ENCODE data around the gene SLC9B1. TPM values are rescaled to one million over a fixed set of nuclear protein-coding genes. Genes with fewer than 3 reads are reported as not detected.
"Not testable (repeated sequence)": the region's sequence is repeated elsewhere in the genome, so short reads cannot be mapped to it uniquely, and the experiment has no call there.

Gene SLC9B1
- total and polyA plus RNA-seq, 2 experiments from 2014 or later = 0.51 TPM; not detected in 1

DNA sequence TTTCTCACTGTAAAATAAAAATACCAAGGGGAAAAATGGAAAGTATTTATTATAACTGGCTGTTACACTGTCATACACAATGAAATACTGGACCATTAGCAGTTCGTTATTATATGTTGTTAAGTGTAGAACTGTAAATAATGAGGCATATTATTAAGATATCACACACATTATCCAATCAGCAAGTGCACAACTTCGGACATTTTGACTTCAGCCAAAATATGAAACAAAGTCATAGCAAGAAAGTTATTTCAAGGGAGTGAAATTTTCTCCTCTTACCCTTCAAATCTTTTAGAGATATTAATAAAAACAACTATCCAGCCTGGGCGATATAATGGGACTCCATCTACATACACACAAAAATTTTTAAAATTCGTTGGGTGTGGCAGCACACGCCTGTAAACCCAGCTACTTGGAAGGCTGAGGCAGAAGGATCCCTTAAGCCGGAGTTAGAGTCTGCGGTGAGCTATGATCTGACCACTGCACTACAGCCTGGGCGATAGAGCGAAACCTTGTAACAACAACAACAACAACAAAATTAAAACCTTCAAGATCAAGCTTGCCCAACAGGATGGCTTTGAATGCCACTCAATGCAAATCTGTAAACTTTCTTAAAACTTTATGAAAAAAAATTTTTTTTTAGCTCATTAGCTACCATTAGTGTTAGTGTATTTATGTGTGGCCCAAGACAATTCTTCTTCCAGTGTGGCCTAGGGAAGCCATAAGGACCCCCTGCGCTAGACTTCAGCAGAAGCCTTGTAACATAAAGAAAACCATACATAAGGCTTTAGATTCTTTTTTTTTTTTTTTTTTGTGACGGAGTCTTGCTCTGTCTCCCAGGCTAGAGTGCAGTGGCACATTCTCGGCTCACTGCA, 152.0 kb downstream of the SLC9B1 start:
- peak overlapping the region; percentile 95 for H3K9ac ChIP-seq
- H3F3A ChIP-seq (ENCODE audit: insufficient read depth) = 0 out of 2 replicates have a peak, but pooled peaks cover 13% of the 10 kb centered on the region
- peaks cover 81% of the 10 kb centered on the region for H3K79me2 ChIP-seq (ENCODE audit: insufficient read depth)
- WGBS, 2 experiments (ENCODE audit: low coverage in 1 of 2, low lambda C conversion rate in 2 of 2, missing lambda C conversion rate in 2 of 2) = 77% methylated on average over 12 of the region's 12 CpGs
- peak overlapping the region; percentile 92 for H3K4me3 ChIP-seq
- H3K9me3 ChIP-seq (ENCODE audit: low read depth) = no peaks in the 10 kb centered on the region
- in situ Hi-C loops (cut with MboI) = no loop called here
- H3K27ac ChIP-seq = peak overlapping the region; percentile 97
- H2AFZ ChIP-seq = peak overlapping the region; percentile 90
- TF ChIP-seq EZH2 (IDR thresholded peaks at IDR 0.05; ENCODE audit: insufficient read depth, poor library complexity, severe bottlenecking) (no peak), EZH2phosphoT487 (IDR thresholded peaks at IDR 0.05; ENCODE audit: insufficient read depth, low read depth) (no peak)
- no peaks in the 10 kb centered on the region for H3K36me3 ChIP-seq (ENCODE audit: low read depth)
- H3K4me2 ChIP-seq (ENCODE audit: unreplicated experiment) = peak overlapping the region; percentile 82
- no peaks in the 10 kb centered on the region for H3K9me2 ChIP-seq (ENCODE audit: insufficient read depth)
- no peak for DNase-seq
- no peaks in the 10 kb centered on the region for H4K20me1 ChIP-seq (ENCODE audit: insufficient read depth)
- peaks cover 17% of the 10 kb centered on the region for H3K4me1 ChIP-seq (ENCODE audit: insufficient read depth)
- H3K27me3 ChIP-seq (replicated peaks; ENCODE audit: insufficient read depth) = no peaks in the 10 kb centered on the region

DNA sequence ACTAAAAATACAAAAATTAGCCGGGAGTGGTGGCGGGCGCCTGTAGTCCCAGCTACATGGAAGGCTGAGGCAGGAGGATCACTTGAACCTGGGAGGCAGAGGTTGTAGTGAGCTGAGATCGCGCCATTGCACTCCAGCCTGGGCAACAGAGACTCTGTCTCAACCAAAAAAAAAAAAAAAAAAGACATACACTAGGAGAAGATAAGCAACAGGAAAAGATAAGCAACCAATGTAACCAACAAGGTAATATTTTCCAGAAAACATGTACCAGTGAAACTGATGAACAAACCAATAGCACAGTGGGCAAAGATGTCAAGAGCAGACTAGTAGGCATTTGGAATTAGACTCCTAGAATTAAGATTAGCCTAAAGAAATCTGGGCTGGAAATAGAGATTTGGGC, 154.2 kb downstream of the SLC9B1 start:
- H3K4me2 ChIP-seq (ENCODE audit: unreplicated experiment); H2AFZ ChIP-seq; H3K4me3 ChIP-seq; H3K27ac ChIP-seq; H4K20me1 ChIP-seq (ENCODE audit: insufficient read depth); in situ Hi-C loops (cut with MboI); H3K36me3 ChIP-seq (ENCODE audit: low read depth); H3K9ac ChIP-seq; H3K27me3 ChIP-seq (replicated peaks; ENCODE audit: insufficient read depth); H3K9me2 ChIP-seq (ENCODE audit: insufficient read depth); H3K4me1 ChIP-seq (ENCODE audit: insufficient read depth); DNase-seq; H3K9me3 ChIP-seq (ENCODE audit: low read depth): not testable (repeated sequence)
- Histone ChIP-seq H3F3A (ENCODE audit: insufficient read depth) (0 out of 2 replicates have a peak, but pooled peaks cover 13% of the 10 kb centered on the region), H3K79me2 (ENCODE audit: insufficient read depth) (peaks cover 60% of the 10 kb centered on the region)
- WGBS, 2 experiments (ENCODE audit: low coverage in 1 of 2, low lambda C conversion rate in 2 of 2, missing lambda C conversion rate in 2 of 2) = 96 to 98% methylated on average over 5 of the region's 5 CpGs

DNA sequence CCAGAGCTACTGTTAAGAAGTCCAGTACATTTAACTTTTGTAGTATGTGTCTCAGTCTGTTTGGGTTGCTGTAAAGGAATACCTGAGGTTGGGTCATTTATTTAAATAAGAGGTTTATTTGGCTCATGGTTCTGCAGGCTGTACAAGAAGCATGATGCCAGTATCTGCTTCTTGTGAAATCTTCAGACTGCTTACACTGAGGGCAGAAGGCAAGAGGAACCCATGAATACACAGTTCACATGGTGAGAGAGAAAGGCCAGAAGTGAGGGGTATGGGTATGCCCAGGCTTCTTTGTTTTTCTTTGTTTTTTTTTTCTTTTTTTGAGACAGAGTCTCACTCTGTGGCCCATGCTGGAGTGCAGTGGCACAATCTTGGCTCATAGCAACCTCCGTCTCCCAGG, 156.8 kb downstream of the SLC9B1 start:
- in situ Hi-C loops (cut with MboI) = no loop called here
- H3K9ac ChIP-seq = no peak overlapping the region
- DNase-seq = no peak
- H3K9me3 ChIP-seq (ENCODE audit: low read depth) = no peaks in the 10 kb centered on the region
- H2AFZ ChIP-seq = no peak overlapping the region
- H3K4me3 ChIP-seq = no peak overlapping the region
- H3K27ac ChIP-seq = no peak overlapping the region
- no peaks in the 10 kb centered on the region for H3K4me1 ChIP-seq (ENCODE audit: insufficient read depth)
- TF ChIP-seq EZH2phosphoT487 (IDR thresholded peaks at IDR 0.05; ENCODE audit: insufficient read depth, low read depth) (no peak), EZH2 (IDR thresholded peaks at IDR 0.05; ENCODE audit: insufficient read depth, poor library complexity, severe bottlenecking) (no peak)
- 0 out of 2 replicates have a peak, but pooled peaks cover 7% of the 10 kb centered on the region for H3F3A ChIP-seq (ENCODE audit: insufficient read depth)
- 90 to 100% methylated on average over 1 of the region's 1 CpG for WGBS, 2 experiments (ENCODE audit: low coverage in 1 of 2, low lambda C conversion rate in 2 of 2, missing lambda C conversion rate in 2 of 2)
- H3K79me2 ChIP-seq (ENCODE audit: insufficient read depth) = peaks cover 47% of the 10 kb centered on the region
- H4K20me1 ChIP-seq (ENCODE audit: insufficient read depth) = no peaks in the 10 kb centered on the region
- H3K36me3 ChIP-seq (ENCODE audit: low read depth) = 0 out of 2 replicates have a peak, but pooled peaks cover 5% of the 10 kb centered on the region
- no peaks in the 10 kb centered on the region for H3K27me3 ChIP-seq (replicated peaks; ENCODE audit: insufficient read depth)
- no peak overlapping the region for H3K4me2 ChIP-seq (ENCODE audit: unreplicated experiment)
- H3K9me2 ChIP-seq (ENCODE audit: insufficient read depth) = no peaks in the 10 kb centered on the region

DNA sequence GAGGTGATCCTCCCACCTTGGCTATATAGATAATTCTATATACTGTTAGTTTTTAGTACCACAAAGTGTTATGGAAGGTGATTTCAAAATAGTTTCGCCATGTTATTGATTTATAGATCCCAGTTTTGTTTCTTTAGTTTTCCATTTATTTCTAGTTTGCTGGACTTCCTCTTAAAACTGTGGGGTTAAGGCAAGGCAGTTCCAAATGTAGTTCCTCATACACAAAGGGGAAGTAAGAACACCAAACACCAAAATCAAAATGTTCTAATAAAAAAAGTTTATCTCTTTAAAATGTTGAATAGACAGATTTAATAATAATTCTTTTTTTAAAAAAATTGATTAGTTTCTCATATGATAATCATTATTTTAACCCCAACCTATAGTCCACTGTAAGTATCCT, 157.5 kb downstream of the SLC9B1 start:
- Histone ChIP-seq H3K27me3 (replicated peaks; ENCODE audit: insufficient read depth) (no peaks in the 10 kb centered on the region), H3K36me3 (ENCODE audit: low read depth) (0 out of 2 replicates have a peak, but pooled peaks cover 5% of the 10 kb centered on the region), H2AFZ (no peak overlapping the region), H3K9me2 (ENCODE audit: insufficient read depth) (no peaks in the 10 kb centered on the region), H4K20me1 (ENCODE audit: insufficient read depth) (no peaks in the 10 kb centered on the region), H3K27ac (no peak overlapping the region), H3K9me3 (ENCODE audit: low read depth) (no peaks in the 10 kb centered on the region), H3K4me3 (no peak overlapping the region), H3K79me2 (ENCODE audit: insufficient read depth) (peaks cover 40% of the 10 kb centered on the region), H3K9ac (no peak overlapping the region), H3F3A (ENCODE audit: insufficient read depth) (no peaks in the 10 kb centered on the region), H3K4me1 (ENCODE audit: insufficient read depth) (no peaks in the 10 kb centered on the region), H3K4me2 (ENCODE audit: unreplicated experiment) (no peak overlapping the region)
- TF ChIP-seq EZH2 (IDR thresholded peaks at IDR 0.05; ENCODE audit: insufficient read depth, poor library complexity, severe bottlenecking) (no peak), EZH2phosphoT487 (IDR thresholded peaks at IDR 0.05; ENCODE audit: insufficient read depth, low read depth) (no peak)
- DNase-seq = no peak
- in situ Hi-C loops (cut with MboI) = no loop called here
- WGBS, 2 experiments (ENCODE audit: low coverage in 1 of 2, low lambda C conversion rate in 2 of 2, missing lambda C conversion rate in 2 of 2) = 98 to 100% methylated on average over 1 of the region's 1 CpG
